GM12878 (cell line): ENCODE data around the gene PRPSAP2. TPM values are rescaled to one million over a fixed set of nuclear protein-coding genes. Genes with fewer than 3 reads are reported as not detected.
"Not testable (repeated sequence)": the region's sequence is repeated elsewhere in the genome, so short reads cannot be mapped to it uniquely, and the experiment has no call there.

Source experiments
- ATAC-seq: fragments of 200-7000 bp; cut with Tn5 transposase; 3 replicates; pipeline ENCODE4 v1.9.1; 2020; ENCODE audit warnings: mild to moderate bottlenecking, moderate library complexity
- BruUV-seq: library from RNA; stranded (reverse); fragments of 400-500 nt; replicated peaks from 2 replicates; lab custom pipeline; 2021; lab: Mats Ljungman, UMichigan
- CTCF ChIA-PET: fragments of 300-600 bp; sonication (Branson Sonifier 250); formaldehyde crosslinking; extraction: SDS; loops from one replicate; lab custom pipeline; 2021; ENCODE audit warnings: inconsistent platforms; lab: Yijun Ruan, JAX
- POLR2A ChIA-PET: fragments of 350-600 bp; formaldehyde crosslinking; extraction: SDS; loops from one replicate; lab custom pipeline; 2021; ENCODE audit warnings: inconsistent platforms; lab: Charles Lee
- RAD21 ChIA-PET: fragments of 300-600 bp; sonication (Branson Sonifier 250); formaldehyde crosslinking; loops from one replicate; lab custom pipeline; 2023; ENCODE audit warnings: antibody characterized with exemption; ENCODE audit not compliant: unreplicated experiment; lab: Charles Lee
- SMC1A ChIA-PET: fragments of 300-600 bp; sonication (Branson Sonifier 250); formaldehyde crosslinking; loops from one replicate; lab custom pipeline; 2023; ENCODE audit not compliant: unreplicated experiment, uncharacterized antibody; lab: Charles Lee
- DNase-seq: peaks from one replicate; pipeline ENCODE4 v3.0.0-alpha.2; 2011; ENCODE audit warnings: low read depth, low spot score
- FAIRE-seq: peaks from 3 replicates; lab custom pipeline; 2011; peaks lifted over from hg19 to GRCh38; lab: Jason Lieb, UNC
- H2AFZ ChIP-seq: 2 replicates; pipeline ENCODE4 v1.6.0; 2011; ENCODE audit warnings: low read depth, low read length, control low read depth; ENCODE audit not compliant: control insufficient read depth
- H3K27ac ChIP-seq: 2 replicates; pipeline ENCODE4 v1.5.1; 2011; ENCODE audit warnings: control low read depth; ENCODE audit not compliant: control insufficient read depth, insufficient read depth
- H3K27me3 ChIP-seq, 2 experiments: replicated peaks in 1 of 2; 2 replicates each; pipeline versions ENCODE4 v1.6.0 to v1.6.1; 2011; ENCODE audit warnings: low read length in 1 of 2; ENCODE audit not compliant: control insufficient read depth in 2 of 2, insufficient read depth in 2 of 2
- H3K36me3 ChIP-seq, 2 experiments: 2 replicates each; pipeline ENCODE4 v1.5.1; 2011; ENCODE audit warnings: low read length in 1 of 2; ENCODE audit not compliant: control insufficient read depth in 2 of 2, insufficient read depth in 2 of 2
- H3K4me1 ChIP-seq: 2 replicates; pipeline ENCODE4 v1.6.1; 2011; ENCODE audit warnings: mild to moderate bottlenecking, low read length, moderate library complexity, mixed read lengths; ENCODE audit not compliant: control insufficient read depth, insufficient read depth
- H3K4me2 ChIP-seq: 2 replicates; pipeline ENCODE4 v1.6.0; 2011; ENCODE audit warnings: control low read depth; ENCODE audit not compliant: control insufficient read depth, insufficient read depth
- H3K4me3 ChIP-seq: fragments of 200-600 bp; sonication (generic); 2 replicates; pipeline ENCODE4 v1.5.1; 2016
- H3K79me2 ChIP-seq: 2 replicates; pipeline ENCODE4 v1.6.0; 2011; ENCODE audit warnings: low read length; ENCODE audit not compliant: control insufficient read depth, insufficient read depth
- H3K9ac ChIP-seq: 2 replicates; pipeline ENCODE4 v1.8.0; 2011; ENCODE audit warnings: low read length, control low read depth, mixed read lengths; ENCODE audit not compliant: control insufficient read depth, insufficient read depth
- H3K9me3 ChIP-seq: replicated peaks from 3 replicates; pipeline ENCODE4 v1.5.1; 2011; ENCODE audit warnings: mild to moderate bottlenecking, low read length; ENCODE audit not compliant: control insufficient read depth, insufficient read depth
- H4K20me1 ChIP-seq: 2 replicates; pipeline ENCODE4 v1.6.0; 2011; ENCODE audit not compliant: control insufficient read depth, insufficient read depth
- CTCF ChIP-seq, 3 experiments: IDR thresholded peaks in 2 of 3; conservative IDR thresholded peaks in 1 of 3; 2 replicates each; pipeline ENCODE4 v1.5.1; 2011; ENCODE audit warnings: low read depth in 3 of 3, low read length in 3 of 3, mild to moderate bottlenecking in 3 of 3, control low read depth in 2 of 3, moderate library complexity in 2 of 3, inconsistent platforms in 1 of 3, mixed read lengths in 1 of 3; ENCODE audit not compliant: control insufficient read depth in 2 of 3, insufficient read depth in 1 of 3; ENCODE audit errors: extremely low read depth in 1 of 3
- RAD21 ChIP-seq: IDR thresholded peaks from 2 replicates; pipeline ENCODE4 v1.6.1; 2011; ENCODE audit warnings: mild to moderate bottlenecking, low read depth, low read length, moderate library complexity; ENCODE audit not compliant: insufficient read depth
- SMC3 ChIP-seq: IDR thresholded peaks from 2 replicates; pipeline ENCODE4 v1.6.1; 2011; ENCODE audit warnings: low read length, improper control_type of control experiment, borderline replicate concordance
- WGBS: methylation state at CpG from one replicate; pipeline ENCODE4 v1.1.6; 2016; ENCODE audit warnings: low lambda C conversion rate; ENCODE audit not compliant: insufficient replicate concordance, insufficient coverage; ENCODE audit errors: missing lambda C conversion rate; 5-methylcytosine and 5-hydroxymethylcytosine counted together
- in situ Hi-C: fragments of 300-500 bp; cut with MboI; formaldehyde crosslinking; loops from 9 replicates; pipeline ENCODE4 v1.14.3; 2018; ENCODE audit warnings: mixed read lengths
- intact Hi-C: fragments of 100-400 bp; cut with micrococcal nuclease; formaldehyde crosslinking; loops from one replicate; pipeline ENCODE4 v1.14.2; 2022; ENCODE audit not compliant: unreplicated experiment
- polyA plus RNA-seq, 11 experiments: library from polyadenylated mRNA; depleted of rRNA in 4 of 11; unstranded in 6 of 11; stranded (reverse) in 5 of 11; fragments of >200 nt; fragmentation: Nextera tagmentation in 4 of 11; fragmentation: Illumina TruSeq in 1 of 11; extraction: Ambion mirVana in 4 of 11; extraction: Trizol in 1 of 11; gene quantifications; 1 replicate in 1 of 11; 2 replicates in 10 of 11; pipeline versions ENCODE4 v1.2.1 to v1.2.3, GENCODE V29; 2011 to 2016; ENCODE audit warnings: inconsistent platforms in 2 of 11, missing spikeins in 2 of 11, low read depth in 1 of 11
- total RNA-seq, 4 experiments: library from RNA; depleted of rRNA in 3 of 4; stranded (reverse); fragments of >200 nt in 3 of 4; fragmentation: Illumina TruSeq in 1 of 4; extraction: Trizol in 1 of 4; gene quantifications; 2 replicates each; pipeline versions ENCODE4 v1.2.1 to v1.2.3, GENCODE V29; 2013 to 2021

PRPSAP2 gene
- total and polyA plus RNA-seq, 10 of the 15 experiments (the other 5 are each of a cell fraction or from before 2014, with no cell fraction given), result 33.2 to 102 (median 83.8) TPM

DNA sequence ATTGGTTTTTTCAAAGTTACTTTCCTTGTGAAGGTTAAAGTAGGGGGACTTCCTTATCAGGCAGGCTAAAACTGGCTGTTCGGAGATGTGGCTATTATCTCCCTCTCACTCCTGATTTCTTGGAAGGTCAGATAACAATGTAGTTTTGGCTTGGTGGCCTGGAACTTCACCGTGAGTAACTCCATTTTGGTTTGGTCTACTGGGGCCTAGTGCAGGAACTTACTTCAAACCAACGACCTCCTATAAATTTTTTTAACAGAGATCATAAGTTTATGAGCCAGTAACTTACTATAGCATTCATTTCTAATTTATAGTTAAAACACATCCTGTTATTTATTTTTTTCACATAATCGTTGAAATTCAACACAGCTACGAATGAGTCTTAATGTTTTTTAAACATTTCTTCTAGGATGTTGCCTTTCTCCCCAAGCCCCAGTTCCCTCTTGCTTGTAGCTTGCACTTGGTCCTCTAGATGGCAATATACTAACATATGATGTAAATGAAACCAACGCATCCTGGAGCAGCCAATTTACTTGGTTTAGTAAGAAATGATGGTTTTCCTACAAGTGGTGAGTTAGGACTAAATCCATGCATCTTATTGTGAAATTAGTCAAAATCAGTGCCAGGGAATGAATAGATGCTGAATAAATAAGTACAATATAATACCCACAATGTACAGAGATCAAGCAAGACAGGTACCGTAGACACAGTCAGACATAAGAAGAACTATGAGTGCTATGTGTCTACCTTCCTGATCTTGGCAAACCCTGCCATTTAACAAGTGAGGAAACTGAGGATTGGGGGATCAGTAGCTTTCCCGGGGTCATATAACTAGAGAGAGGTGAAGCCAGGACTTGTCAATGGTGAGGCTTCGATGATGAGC lies 41.2 kb upstream of the PRPSAP2 start:
- POLR2A ChIA-PET, H3K27me3 ChIP-seq, H4K20me1 ChIP-seq, H3K4me3 ChIP-seq, in situ Hi-C loops, BruUV-seq, H3K27ac ChIP-seq, H3K9me3 ChIP-seq, H3K9ac ChIP-seq, H3K36me3 ChIP-seq, H3K4me2 ChIP-seq, H2AFZ ChIP-seq, intact Hi-C loops, H3K4me1 ChIP-seq, H3K79me2 ChIP-seq: not testable (repeated sequence)
- ChIA-PET CTCF (interaction anchor here (0.8 to 2.2 kb wide), 2 partner anchors 144 to 191 kb away, joined by 3 to 13 read pairs; no protein-coding TSS in a partner anchor), RAD21 (interaction anchor here (1.0 to 1.1 kb wide), 2 partner anchors 132 to 144 kb away, joined by 3 read pairs; no protein-coding TSS in a partner anchor), SMC1A (interaction anchor here (1.0 to 1.7 kb wide), 2 partner anchors 43 to 144 kb away, joined by 3 to 7 read pairs; no protein-coding TSS in a partner anchor)
- 34% methylated on average over 9 of the region's 9 CpGs for WGBS
- ATAC-seq (peak; percentile 91), FAIRE-seq (peak; percentile 86), DNase-seq (peak; percentile 20)
- peak; percentile 28 to 42 (median 39); a peak in 4 of 6 replicates for TF ChIP-seq CTCF (IDR thresholded peaks at IDR 0.05 in 2 of 3, conservative IDR thresholded peaks at IDR 0.05 in 1 of 3; ENCODE audit: control insufficient read depth in 2 of 3, extremely low read depth in 1 of 3, insufficient read depth in 1 of 3, low read depth in 3 of 3, low read length in 3 of 3)
- peak; percentile 56 for TF ChIP-seq RAD21
- peak; percentile 48; the same call in 1 of the 2 replicates for TF ChIP-seq SMC3
